ENCODE results near the gene LIMCH1.
"Not testable (repeated sequence)": the region's sequence is repeated elsewhere in the genome, so short reads cannot be mapped to it uniquely, and the experiment has no call there.

The LIMCH1 gene

DNA sequence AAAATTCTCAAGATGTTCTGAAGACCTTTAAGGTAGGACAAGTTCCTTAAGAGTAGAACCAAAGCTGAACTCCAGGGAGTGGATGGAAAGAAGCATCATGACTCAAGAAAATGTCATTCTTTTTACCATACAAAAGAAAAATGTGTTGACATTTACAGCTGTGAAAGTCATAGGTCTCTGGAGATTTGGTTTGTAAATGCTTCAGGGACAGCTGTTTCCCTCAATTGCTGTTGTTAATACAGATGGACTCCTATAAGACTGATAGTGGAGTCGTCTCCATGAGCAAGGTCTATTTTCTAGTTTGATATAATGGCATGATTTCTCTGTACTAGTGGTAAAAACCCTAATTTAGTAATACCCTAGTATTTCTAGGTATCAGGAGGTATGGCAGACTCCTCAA is 108.9 kb downstream of the LIMCH1 start:
- H3K4me2 ChIP-seq (ENCODE audit: low read length) = no peak overlapping the region
- H3K9me3 ChIP-seq (replicated peaks; ENCODE audit: low read length) = no peaks in the 10 kb centered on the region

DNA sequence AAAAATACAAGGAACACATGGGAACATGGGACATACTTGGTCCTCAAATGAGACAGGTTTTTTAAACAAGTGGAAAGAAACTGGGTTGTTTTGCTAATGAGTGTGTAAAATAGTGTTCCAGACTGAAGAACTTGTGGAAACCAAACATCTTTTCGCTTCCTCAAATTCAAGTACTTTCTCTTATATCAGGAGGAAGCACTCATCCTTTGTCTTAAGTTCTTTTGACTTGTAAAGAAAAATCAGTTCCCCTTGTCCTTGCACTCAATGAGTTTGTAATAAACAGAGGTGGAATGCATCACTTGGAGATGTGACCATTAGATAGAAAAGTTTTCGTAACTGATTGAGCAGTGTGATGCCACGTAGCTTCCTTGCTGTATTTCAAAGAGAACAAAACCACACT is 109.4 kb downstream of the LIMCH1 start:
- H3K9ac ChIP-seq (ENCODE audit: low read depth, low read length) = no peak overlapping the region
- no peak overlapping the region for H3K4me3 ChIP-seq (ENCODE audit: low read length)
- peaks cover 16% of the 10 kb centered on the region for H3K27me3 ChIP-seq (ENCODE audit: control insufficient read depth, insufficient read depth, low read length)
- no peaks in the 10 kb centered on the region for H3K9me3 ChIP-seq (replicated peaks; ENCODE audit: low read length)
- no peaks in the 10 kb centered on the region for H3K36me3 ChIP-seq (ENCODE audit: insufficient read depth, low read length)
- H3K4me1 ChIP-seq (ENCODE audit: control insufficient read depth, insufficient read depth, low read length) = peaks cover 6% of the 10 kb centered on the region
- H3K4me2 ChIP-seq (ENCODE audit: low read length) = no peak overlapping the region

More for the DNA sequence above, 108.9 kb downstream of the LIMCH1 start:
- Histone ChIP-seq H3K36me3 (ENCODE audit: insufficient read depth, low read length) (no peaks in the 10 kb centered on the region), H3K4me3 (ENCODE audit: low read length) (no peak overlapping the region), H3K9ac (ENCODE audit: low read depth, low read length) (no peak overlapping the region), H3K27me3 (ENCODE audit: control insufficient read depth, insufficient read depth, low read length) (peaks cover 16% of the 10 kb centered on the region), H3K4me1 (ENCODE audit: control insufficient read depth, insufficient read depth, low read length) (peaks cover 6% of the 10 kb centered on the region)

DNA sequence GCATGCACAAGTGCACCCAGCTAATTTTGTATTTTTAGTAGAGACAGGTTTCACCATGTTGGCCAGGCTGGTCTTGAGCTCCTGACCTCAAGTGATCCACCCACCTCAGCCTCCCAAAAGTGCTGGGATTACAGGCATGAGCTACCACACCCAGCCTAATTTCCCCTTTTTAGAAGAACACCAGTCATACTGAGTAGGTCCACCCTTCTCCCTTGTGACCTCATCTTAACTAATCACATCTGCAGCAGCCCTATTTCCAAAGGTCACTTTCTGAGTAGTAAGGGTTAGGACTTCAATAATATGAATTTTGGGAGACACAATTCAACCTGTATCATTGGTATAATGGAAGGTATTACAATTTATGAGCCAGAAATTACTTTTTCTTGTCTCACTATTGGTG is 113.2 kb downstream of the LIMCH1 start:
- H3K4me1 ChIP-seq (ENCODE audit: control insufficient read depth, insufficient read depth, low read length); H3K4me3 ChIP-seq (ENCODE audit: low read length); H3K9ac ChIP-seq (ENCODE audit: low read depth, low read length); H3K36me3 ChIP-seq (ENCODE audit: insufficient read depth, low read length); H3K27me3 ChIP-seq (ENCODE audit: control insufficient read depth, insufficient read depth, low read length); H3K9me3 ChIP-seq (replicated peaks; ENCODE audit: low read length); H3K4me2 ChIP-seq (ENCODE audit: low read length): not testable (repeated sequence)

DNA sequence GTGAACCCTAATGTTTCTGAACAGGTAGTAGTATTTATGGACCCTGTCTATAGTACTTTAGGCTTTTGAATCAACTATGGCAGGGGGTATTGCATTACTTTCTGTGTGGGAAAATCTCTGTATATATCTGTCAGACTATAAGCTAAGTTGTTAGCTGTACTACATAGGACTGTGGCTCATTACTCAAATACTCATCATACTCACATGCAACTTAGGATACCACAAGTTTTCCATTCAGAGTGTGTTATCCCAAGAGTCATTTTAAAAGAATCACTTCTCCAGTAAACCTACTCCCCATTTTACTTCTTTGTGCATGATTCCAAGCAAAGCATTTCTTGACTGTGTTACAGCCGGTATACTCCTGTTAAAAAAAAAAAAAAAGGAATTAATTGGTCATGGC is 115.0 kb downstream of the LIMCH1 start:
- no peaks in the 10 kb centered on the region for H3K4me1 ChIP-seq (ENCODE audit: control insufficient read depth, insufficient read depth, low read length)
- H3K9ac ChIP-seq (ENCODE audit: low read depth, low read length) = no peak overlapping the region
- H3K27me3 ChIP-seq (ENCODE audit: control insufficient read depth, insufficient read depth, low read length) = peaks cover 7% of the 10 kb centered on the region
- no peak overlapping the region for H3K4me3 ChIP-seq (ENCODE audit: low read length)
- H3K9me3 ChIP-seq (replicated peaks; ENCODE audit: low read length) = no peaks in the 10 kb centered on the region
- no peak overlapping the region for H3K4me2 ChIP-seq (ENCODE audit: low read length)
- H3K36me3 ChIP-seq (ENCODE audit: insufficient read depth, low read length) = no peaks in the 10 kb centered on the region

DNA sequence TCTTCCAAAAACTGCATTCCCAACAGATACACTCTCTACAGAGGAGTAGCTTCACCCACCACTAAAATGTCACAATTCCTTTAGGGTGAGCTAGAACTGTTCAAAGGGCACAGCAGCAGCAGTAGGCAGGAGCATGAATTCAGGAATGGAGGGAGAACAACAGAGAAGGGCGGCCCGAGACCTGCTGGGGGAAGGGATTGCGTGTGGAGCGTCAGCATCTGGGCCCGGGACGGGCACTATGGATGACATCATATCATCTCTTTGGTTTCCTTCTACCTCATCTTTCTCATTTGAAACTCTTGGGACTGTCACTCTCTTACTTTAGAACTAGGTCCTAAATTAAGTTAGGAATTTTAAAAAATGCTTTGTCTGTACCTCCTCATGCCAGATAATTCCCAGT is 115.6 kb downstream of the LIMCH1 start:
- Histone ChIP-seq H3K9ac (ENCODE audit: low read depth, low read length) (no peak overlapping the region), H3K36me3 (ENCODE audit: insufficient read depth, low read length) (no peaks in the 10 kb centered on the region), H3K9me3 (replicated peaks; ENCODE audit: low read length) (no peaks in the 10 kb centered on the region), H3K4me3 (ENCODE audit: low read length) (no peak overlapping the region), H3K27me3 (ENCODE audit: control insufficient read depth, insufficient read depth, low read length) (peaks cover 7% of the 10 kb centered on the region), H3K4me1 (ENCODE audit: control insufficient read depth, insufficient read depth, low read length) (no peaks in the 10 kb centered on the region), H3K4me2 (ENCODE audit: low read length) (no peak overlapping the region)

DNA sequence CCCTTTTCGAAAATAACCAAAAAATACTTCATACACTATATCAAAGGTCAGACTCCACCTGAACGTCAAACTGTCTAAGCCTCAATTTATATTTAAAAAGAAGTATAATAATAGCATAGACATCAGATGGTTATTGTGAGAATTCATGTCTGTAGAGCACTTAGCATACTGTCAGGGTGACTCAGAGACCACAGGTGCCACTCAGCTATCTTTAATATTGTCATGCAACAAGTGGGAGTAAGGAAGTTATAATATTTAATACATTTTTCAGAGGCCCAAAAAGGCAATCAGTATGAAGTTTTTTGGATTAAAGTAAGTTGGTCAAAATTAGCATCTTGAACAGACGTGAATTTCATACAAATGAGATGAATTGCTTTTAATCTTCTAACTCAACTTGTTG is 117.2 kb downstream of the LIMCH1 start:
- no peak overlapping the region for H3K9ac ChIP-seq (ENCODE audit: low read depth, low read length)
- H3K27me3 ChIP-seq (ENCODE audit: control insufficient read depth, insufficient read depth, low read length) = peaks cover 7% of the 10 kb centered on the region
- H3K4me2 ChIP-seq (ENCODE audit: low read length) = no peak overlapping the region
- no peaks in the 10 kb centered on the region for H3K4me1 ChIP-seq (ENCODE audit: control insufficient read depth, insufficient read depth, low read length)
- no peak overlapping the region for H3K4me3 ChIP-seq (ENCODE audit: low read length)
- H3K9me3 ChIP-seq (replicated peaks; ENCODE audit: low read length) = no peaks in the 10 kb centered on the region
- H3K36me3 ChIP-seq (ENCODE audit: insufficient read depth, low read length) = no peaks in the 10 kb centered on the region

DNA sequence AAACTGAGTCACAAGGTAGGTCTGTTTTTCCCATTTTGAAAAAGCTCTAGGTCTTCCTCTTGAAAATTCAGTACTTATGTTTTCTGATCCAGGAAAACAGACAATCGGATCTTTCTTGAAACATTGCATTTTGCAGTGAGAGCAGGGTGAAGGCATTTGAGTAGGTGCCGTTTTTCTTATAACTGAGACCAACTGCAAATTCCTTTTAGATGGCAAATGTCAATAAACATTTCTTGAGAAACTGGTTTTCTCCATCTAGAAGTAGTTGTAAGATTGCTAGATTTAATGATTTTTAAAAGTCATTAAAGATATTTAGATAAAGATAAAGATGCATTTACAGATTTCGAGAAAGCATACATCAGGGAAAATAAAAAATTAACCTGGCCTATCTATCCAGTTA is 118.1 kb downstream of the LIMCH1 start:
- peaks cover 7% of the 10 kb centered on the region for H3K27me3 ChIP-seq (ENCODE audit: control insufficient read depth, insufficient read depth, low read length)
- no peak overlapping the region for H3K4me3 ChIP-seq (ENCODE audit: low read length)
- H3K4me2 ChIP-seq (ENCODE audit: low read length) = no peak overlapping the region
- no peaks in the 10 kb centered on the region for H3K4me1 ChIP-seq (ENCODE audit: control insufficient read depth, insufficient read depth, low read length)
- no peak overlapping the region for H3K9ac ChIP-seq (ENCODE audit: low read depth, low read length)
- H3K9me3 ChIP-seq (replicated peaks; ENCODE audit: low read length) = no peaks in the 10 kb centered on the region
- no peaks in the 10 kb centered on the region for H3K36me3 ChIP-seq (ENCODE audit: insufficient read depth, low read length)

DNA sequence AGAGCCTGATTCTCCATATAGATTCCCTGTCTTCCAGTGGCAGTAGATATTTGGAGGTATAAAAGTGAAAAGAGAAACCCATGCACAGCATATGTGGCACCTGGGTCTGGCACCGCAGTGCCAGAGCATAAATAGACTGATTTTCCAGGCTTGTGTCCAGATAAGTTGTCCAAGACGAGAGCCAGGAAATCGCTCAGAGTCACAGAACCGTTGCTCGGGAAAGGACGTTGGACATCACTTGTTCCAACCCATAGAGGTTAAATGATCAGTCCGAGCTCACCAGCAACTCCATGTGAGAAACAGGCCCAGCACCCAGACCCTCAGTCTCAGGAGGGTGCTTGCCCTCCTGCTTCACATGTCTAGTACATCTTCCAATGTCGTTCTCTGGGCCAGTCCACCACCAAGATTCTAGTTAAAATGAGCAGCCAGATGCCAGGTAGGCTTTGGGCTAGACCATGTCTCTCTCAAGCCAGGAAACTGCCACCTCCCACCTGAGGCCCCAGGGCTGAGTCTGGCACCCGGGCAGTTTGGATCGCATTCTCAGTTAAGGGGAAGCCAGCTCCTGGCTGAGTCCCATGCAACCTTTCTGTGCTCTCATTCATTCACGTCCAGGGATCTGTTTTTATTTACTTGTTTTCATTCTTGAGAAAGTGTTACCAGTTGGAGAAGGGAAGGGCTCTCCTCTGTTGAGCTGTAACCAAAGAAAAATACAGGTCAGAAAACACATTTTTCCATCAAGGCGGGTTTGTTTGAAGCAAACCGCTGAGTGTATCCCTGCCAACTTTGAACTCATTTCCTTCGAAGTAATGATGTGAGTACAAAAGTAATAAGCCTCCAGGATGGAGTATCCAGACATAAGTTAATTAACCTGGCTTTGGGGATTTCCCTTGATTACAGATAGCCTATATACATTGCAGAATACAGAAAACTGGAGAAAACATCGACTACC is 118.9 kb downstream of the LIMCH1 start:
- Histone ChIP-seq H3K9ac (ENCODE audit: low read depth, low read length) (no peak overlapping the region), H3K4me2 (ENCODE audit: low read length) (no peak overlapping the region), H3K9me3 (replicated peaks; ENCODE audit: low read length) (no peaks in the 10 kb centered on the region), H3K27me3 (ENCODE audit: control insufficient read depth, insufficient read depth, low read length) (peaks cover 7% of the 10 kb centered on the region), H3K36me3 (ENCODE audit: insufficient read depth, low read length) (no peaks in the 10 kb centered on the region), H3K4me3 (ENCODE audit: low read length) (no peak overlapping the region), H3K4me1 (ENCODE audit: control insufficient read depth, insufficient read depth, low read length) (no peaks in the 10 kb centered on the region)

DNA sequence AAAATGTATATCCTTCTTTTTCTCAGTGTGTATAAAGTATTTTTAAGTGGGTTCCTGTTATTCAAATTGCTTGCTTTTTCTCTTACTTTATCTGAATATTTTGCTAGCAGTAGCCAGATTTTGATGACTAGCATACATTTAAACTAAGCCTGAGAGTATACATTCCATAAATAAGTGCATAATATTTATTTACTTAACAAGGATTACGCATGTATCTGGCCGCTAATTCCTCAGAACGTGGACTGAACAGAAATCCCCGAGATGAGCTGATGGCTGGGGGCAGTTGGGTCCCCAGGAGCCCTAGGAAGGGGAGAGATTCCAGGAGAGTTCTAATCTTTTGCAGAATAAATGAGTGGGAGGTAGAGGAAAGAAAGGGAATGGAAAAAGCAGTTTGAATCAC is 119.6 kb downstream of the LIMCH1 start:
- Histone ChIP-seq H3K4me3 (ENCODE audit: low read length) (no peak overlapping the region), H3K4me2 (ENCODE audit: low read length) (no peak overlapping the region), H3K4me1 (ENCODE audit: control insufficient read depth, insufficient read depth, low read length) (no peaks in the 10 kb centered on the region), H3K36me3 (ENCODE audit: insufficient read depth, low read length) (no peaks in the 10 kb centered on the region), H3K27me3 (ENCODE audit: control insufficient read depth, insufficient read depth, low read length) (peaks cover 7% of the 10 kb centered on the region), H3K9ac (ENCODE audit: low read depth, low read length) (no peak overlapping the region), H3K9me3 (replicated peaks; ENCODE audit: low read length) (no peaks in the 10 kb centered on the region)

DNA sequence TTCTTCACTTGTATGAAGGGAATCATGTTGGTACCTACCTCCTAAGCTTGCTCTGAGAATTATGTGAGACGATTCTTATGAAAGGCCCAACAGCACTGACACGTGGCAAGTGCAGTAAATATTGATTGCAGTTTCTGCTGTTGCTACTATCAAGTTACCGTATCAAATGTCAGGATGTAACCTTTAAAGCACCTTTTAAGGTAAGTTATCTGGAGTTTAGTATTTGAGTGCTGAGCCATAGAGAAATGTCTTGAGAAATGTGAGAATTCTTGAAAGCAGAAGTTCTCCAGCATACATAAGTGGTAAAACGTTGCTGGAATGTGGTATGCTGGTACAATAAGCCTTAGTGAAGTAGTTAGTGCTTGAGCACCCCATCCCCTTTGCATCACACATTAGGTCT is 120.2 kb downstream of the LIMCH1 start:
- Histone ChIP-seq H3K9me3 (replicated peaks; ENCODE audit: low read length) (no peaks in the 10 kb centered on the region), H3K9ac (ENCODE audit: low read depth, low read length) (no peak overlapping the region), H3K4me2 (ENCODE audit: low read length) (no peak overlapping the region)

DNA sequence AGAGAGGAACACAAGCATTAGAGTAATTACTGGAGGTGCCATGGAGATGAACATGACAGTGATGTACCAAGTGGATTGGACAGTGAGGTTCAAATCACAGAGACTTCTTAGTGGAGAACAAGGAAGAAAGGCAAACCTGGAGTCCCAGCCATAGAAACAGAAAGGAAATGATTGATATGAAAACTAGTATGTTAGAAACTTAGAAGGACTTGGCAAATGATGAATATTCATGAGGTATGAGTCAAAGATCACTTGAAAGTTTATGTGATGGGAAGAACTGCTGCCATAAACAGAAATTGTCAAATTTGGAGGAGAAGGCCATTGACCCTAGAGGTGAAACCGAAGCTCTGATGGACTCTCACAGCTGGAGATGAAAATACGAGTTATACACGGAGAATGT is 122.4 kb downstream of the LIMCH1 start:
- Histone ChIP-seq H3K9ac (ENCODE audit: low read depth, low read length) (no peak overlapping the region), H3K27me3 (ENCODE audit: control insufficient read depth, insufficient read depth, low read length) (peaks cover 7% of the 10 kb centered on the region), H3K4me2 (ENCODE audit: low read length) (no peak overlapping the region), H3K9me3 (replicated peaks; ENCODE audit: low read length) (no peaks in the 10 kb centered on the region), H3K36me3 (ENCODE audit: insufficient read depth, low read length) (no peaks in the 10 kb centered on the region), H3K4me1 (ENCODE audit: control insufficient read depth, insufficient read depth, low read length) (no peaks in the 10 kb centered on the region), H3K4me3 (ENCODE audit: low read length) (no peak overlapping the region)

More for the DNA sequence above, 120.2 kb downstream of the LIMCH1 start:
- Histone ChIP-seq H3K4me1 (ENCODE audit: control insufficient read depth, insufficient read depth, low read length) (no peaks in the 10 kb centered on the region), H3K36me3 (ENCODE audit: insufficient read depth, low read length) (no peaks in the 10 kb centered on the region), H3K4me3 (ENCODE audit: low read length) (no peak overlapping the region), H3K27me3 (ENCODE audit: control insufficient read depth, insufficient read depth, low read length) (peaks cover 7% of the 10 kb centered on the region)

DNA sequence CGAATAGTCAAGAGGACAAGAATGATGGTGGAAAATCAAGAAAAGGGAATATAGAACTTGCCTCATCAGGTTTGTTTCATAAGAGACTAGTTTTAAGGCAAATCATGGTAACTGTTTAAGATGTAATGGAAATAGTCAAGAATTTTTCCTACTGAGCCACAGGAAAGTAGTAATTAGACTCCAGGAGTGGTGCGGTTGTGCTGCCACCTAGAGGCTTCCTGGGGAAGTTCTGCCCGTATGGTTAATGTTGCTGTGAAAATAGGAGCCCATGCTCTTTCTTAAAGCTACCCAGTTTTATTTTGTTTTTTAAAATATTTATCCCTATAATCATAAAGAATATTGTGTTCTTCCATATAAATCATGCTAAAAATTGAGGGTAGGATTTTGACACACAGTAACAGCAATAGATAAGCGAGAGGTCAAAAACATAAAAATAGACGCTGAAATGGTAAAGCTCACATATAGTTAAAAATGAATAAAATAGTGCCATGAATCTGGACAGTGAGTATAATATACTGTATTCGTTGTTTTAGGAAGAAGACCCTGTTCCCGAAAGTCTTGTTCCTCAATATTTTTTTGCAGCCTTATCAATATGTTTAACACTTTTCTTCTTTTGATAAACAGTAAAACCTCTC is 123.6 kb downstream of the LIMCH1 start:
- Histone ChIP-seq H3K4me2 (ENCODE audit: low read length) (no peak overlapping the region), H3K4me1 (ENCODE audit: control insufficient read depth, insufficient read depth, low read length) (no peaks in the 10 kb centered on the region), H3K27me3 (ENCODE audit: control insufficient read depth, insufficient read depth, low read length) (peaks cover 6% of the 10 kb centered on the region), H3K9ac (ENCODE audit: low read depth, low read length) (no peak overlapping the region), H3K36me3 (ENCODE audit: insufficient read depth, low read length) (no peaks in the 10 kb centered on the region), H3K4me3 (ENCODE audit: low read length) (no peak overlapping the region), H3K9me3 (replicated peaks; ENCODE audit: low read length) (no peaks in the 10 kb centered on the region)
